Mesenteric fat pad (tissue), 1 donor: ENCODE measurements around the gene LIPM. TPM values are rescaled to one million over a fixed set of nuclear protein-coding genes. Genes with fewer than 3 reads are reported as not detected.

Experiments
- DNase-seq: peaks from one replicate; pipeline ENCODE4 v3.0.0-alpha.2; 2020; ENCODE audit warnings: low spot score
- long read RNA-seq: library from polyadenylated mRNA; unstranded; transcript quantifications from one replicate; pipeline ENCODE4 v2.0.0, GENCODE V29; 2020
- total RNA-seq: library from RNA; stranded (reverse); fragmentation: NEBNext Ultra II Directional; extraction: Animal tissue kit (Norgen Biotek cat#: 25700); gene quantifications from one replicate; pipeline ENCODE4 v1.2.1, GENCODE V29; 2021
- donor health status: DM: yes; HTN: yes; CAD: no.

Gene LIPM
- total RNA-seq: not detected
- long read RNA-seq: 0 reads

- no peak for DNase-seq
Observed at GRCh38 chr10:88802523-88803285, at the start of gene LIPM. Gene LIPM (plus strand): TSS chr10:88802730. CDS start chr10:88802897, 167 bp downstream.

DNA sequence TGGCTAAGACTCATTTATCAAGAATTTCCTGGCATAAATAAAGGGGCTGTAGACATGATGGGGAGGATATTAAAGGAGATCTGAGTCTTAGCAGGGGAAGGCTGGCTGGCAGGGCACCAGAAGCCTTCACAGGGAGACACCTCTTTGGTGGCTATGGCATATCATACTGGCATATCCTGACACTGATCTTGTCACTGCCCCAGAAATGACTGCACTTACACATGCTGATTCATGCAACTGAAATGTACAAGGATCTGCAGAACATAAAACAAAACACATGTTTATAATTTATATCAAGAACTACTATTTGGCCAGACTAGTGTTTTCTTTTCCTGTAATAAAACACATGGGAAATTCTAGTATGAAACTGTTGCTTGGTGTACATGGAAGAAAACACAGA, 48.2 kb upstream of the LIPM start:
- DNase-seq: no peak

GRCh38 chr10:88755753-88756152, 46.8 kb upstream of the LIPM start:
- DNase-seq: no peak

GRCh38 chr10:88756660-88757059, 45.9 kb upstream of the LIPM start:
- DNase-seq: no peak

- no peak for DNase-seq
Observed at GRCh38 chr10:88759366-88760101, 43.0 kb upstream of the LIPM start, which contains the start of gene LIPN. Gene LIPN (plus strand): TSS chr10:88760020. CDS start chr10:88761406, 1,386 bp downstream.

GRCh38 chr10:88762906-88763305, 39.6 kb upstream of the LIPM start:
- DNase-seq: no peak

- DNase-seq: no peak
Observed at GRCh38 chr10:88763441-88763840, 39.1 kb upstream of the LIPM start.

GRCh38 chr10:88764110-88764509, 38.4 kb upstream of the LIPM start:
- no peak for DNase-seq

DNA sequence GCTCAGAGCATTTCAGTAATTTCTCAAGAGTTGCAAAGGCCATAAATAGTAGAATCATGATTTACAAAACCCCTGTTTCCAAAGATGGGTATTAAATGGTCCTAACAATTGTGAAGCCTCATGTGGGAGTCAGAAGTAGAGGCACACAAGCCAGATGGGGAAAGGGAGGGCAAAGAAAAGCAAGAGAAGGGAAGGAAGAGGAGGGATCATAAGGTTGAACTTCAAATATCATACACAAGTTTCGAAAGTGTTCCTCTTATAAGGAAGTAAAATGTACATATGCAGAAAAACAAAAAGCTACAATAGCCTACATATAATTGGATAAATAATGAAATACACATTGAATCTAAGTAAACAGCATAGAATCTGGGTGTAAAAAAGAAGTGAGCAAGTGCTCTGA, 36.7 kb upstream of the LIPM start:
- DNase-seq: no peak

GRCh38 chr10:88769384-88769783, 33.1 kb upstream of the LIPM start:
- DNase-seq: no peak

GRCh38 chr10:88781206-88781605, 21.3 kb upstream of the LIPM start:
- DNase-seq: no peak

- no peak for DNase-seq
Observed at GRCh38 chr10:88782222-88782621, 20.3 kb upstream of the LIPM start.

GRCh38 chr10:88783724-88784123, 18.8 kb upstream of the LIPM start:
- no peak for DNase-seq

GRCh38 chr10:88786032-88786770, 16.3 kb upstream of the LIPM start:
- no peak for DNase-seq

DNA sequence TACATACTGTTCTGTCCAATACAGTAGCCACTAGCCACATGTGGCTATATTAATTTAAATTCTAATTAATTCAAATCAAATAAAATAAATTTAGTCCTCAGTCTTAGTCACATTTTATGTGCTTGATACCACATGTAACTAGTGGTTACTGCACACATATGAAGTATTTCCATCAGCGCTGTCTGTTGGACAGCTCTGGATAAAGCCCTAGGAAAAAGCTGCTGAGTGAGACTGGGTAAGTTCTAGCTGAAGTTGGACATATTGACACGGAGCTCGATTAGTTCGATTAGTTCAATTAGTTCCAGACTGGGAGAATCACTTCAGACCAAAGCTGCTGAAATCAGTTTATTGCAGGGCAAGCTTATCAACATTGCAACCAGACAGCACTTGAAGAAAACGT, 15.1 kb upstream of the LIPM start:
- no peak for DNase-seq

- no peak for DNase-seq
Observed at GRCh38 chr10:88788924-88789323, 13.6 kb upstream of the LIPM start.

DNA sequence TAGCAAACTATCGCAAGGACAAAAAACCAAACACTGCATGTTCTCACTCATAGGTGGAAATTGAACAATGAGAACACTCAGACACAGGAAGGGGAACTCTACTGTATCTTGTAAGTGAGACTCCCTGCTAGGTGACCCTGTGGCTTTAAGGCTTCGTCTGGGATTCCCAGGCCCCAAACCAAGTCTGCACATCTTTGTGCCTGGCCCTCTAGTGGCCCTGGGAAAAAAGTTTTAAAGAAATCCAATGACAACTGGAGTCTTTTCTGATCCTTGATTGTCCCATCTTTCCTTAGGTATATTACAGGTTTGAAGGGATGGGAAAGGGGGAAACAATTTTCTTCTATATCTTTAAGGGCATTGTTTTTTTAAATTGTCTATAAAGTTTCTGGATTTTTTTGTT, 10.6 kb upstream of the LIPM start:
- no peak for DNase-seq

- no peak for DNase-seq
Observed at GRCh38 chr10:88792661-88793060, 9.9 kb upstream of the LIPM start.

GRCh38 chr10:88793712-88794299, 8.7 kb upstream of the LIPM start:
- no peak for DNase-seq

- DNase-seq: no peak
Observed at GRCh38 chr10:88794731-88795130, 7.8 kb upstream of the LIPM start.
